Measurements from ENCODE around the gene BCL7C.

The BCL7C gene

GRCh38 chr16:30838876-30839471, 54.9 kb downstream of the BCL7C start:
- Histone ChIP-seq H3K27me3 (no peaks in the 10 kb centered on the region), H3K4me1 (no peaks in the 10 kb centered on the region), H4K20me1 (no peaks in the 10 kb centered on the region), H3K4me3 (no peak overlapping the region), H3K9me3 (no peaks in the 10 kb centered on the region), H3K4me2 (no peak overlapping the region), H3K36me3 (peaks cover 9% of the 10 kb centered on the region; the same call in 1 of the 2 replicates), H3K27ac (no peak overlapping the region), H3K9ac (no peak overlapping the region)
- no peak for TF ChIP-seq Cebpa-rat (IDR thresholded peaks at IDR 0.05)

- H3K4me1 ChIP-seq = no peaks in the 10 kb centered on the region
- peaks cover 11% of the 10 kb centered on the region; the same call in 1 of the 2 replicates for H3K36me3 ChIP-seq
- H3K4me2 ChIP-seq = no peak overlapping the region
- no peak overlapping the region for H3K27ac ChIP-seq
- H3K27me3 ChIP-seq = no peaks in the 10 kb centered on the region
- no peak overlapping the region for H3K9ac ChIP-seq
- no peak overlapping the region for H3K4me3 ChIP-seq
- no peak for TF ChIP-seq Cebpa-rat (IDR thresholded peaks at IDR 0.05)
- no peaks in the 10 kb centered on the region for H4K20me1 ChIP-seq
- H3K9me3 ChIP-seq = no peaks in the 10 kb centered on the region
Observed at GRCh38 chr16:30837904-30838303, 56.0 kb downstream of the BCL7C start.
